Uterus (tissue), 2 donors: ENCODE data around the gene MTX3.

Experiments used
- POLR2A ChIP-seq, 2 donors: fragments of 450-650 bp; IDR thresholded peaks; one replicate each; pipeline ENCODE4 v1.6.1; 2016; ENCODE audit warnings: antibody characterized with exemption in 2 of 2, mild to moderate bottlenecking in 1 of 2, moderate library complexity in 1 of 2
- TF ChIP-seq, protein P1 (sequence below), 4 experiments: fragments of 200-600 bp in 2 of 4; fragments of 450-650 bp in 2 of 4; sonication (generic) in 2 of 4; IDR thresholded peaks; one replicate each; pipeline ENCODE4 v1.5.1; 2016 to 2019; ENCODE audit warnings: antibody characterized with exemption in 4 of 4, mild to moderate bottlenecking in 2 of 4, moderate library complexity in 1 of 4

DNA sequence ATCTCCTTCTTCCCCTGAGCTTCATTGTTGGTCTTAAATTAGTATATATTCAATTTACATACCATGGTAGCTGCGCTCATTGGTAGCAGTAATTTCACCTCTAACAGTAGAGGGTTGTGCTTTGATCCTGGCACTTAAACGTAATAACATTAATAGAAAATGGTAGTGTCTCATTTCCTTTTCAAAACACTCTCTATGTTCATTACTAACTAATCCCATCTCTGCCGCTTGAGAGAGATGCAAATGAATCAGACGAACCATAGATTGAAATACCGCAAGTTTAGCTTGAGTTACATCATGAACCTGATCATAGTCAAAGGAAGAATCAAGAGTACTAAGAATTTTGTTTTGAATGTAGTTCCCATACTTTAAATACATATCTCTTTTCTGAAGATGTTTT is 46.3 kb upstream of the MTX3 start:
- TF ChIP-seq POLR2A (IDR thresholded peaks at IDR 0.05) = no peak
- TF ChIP-seq, protein P1, sequence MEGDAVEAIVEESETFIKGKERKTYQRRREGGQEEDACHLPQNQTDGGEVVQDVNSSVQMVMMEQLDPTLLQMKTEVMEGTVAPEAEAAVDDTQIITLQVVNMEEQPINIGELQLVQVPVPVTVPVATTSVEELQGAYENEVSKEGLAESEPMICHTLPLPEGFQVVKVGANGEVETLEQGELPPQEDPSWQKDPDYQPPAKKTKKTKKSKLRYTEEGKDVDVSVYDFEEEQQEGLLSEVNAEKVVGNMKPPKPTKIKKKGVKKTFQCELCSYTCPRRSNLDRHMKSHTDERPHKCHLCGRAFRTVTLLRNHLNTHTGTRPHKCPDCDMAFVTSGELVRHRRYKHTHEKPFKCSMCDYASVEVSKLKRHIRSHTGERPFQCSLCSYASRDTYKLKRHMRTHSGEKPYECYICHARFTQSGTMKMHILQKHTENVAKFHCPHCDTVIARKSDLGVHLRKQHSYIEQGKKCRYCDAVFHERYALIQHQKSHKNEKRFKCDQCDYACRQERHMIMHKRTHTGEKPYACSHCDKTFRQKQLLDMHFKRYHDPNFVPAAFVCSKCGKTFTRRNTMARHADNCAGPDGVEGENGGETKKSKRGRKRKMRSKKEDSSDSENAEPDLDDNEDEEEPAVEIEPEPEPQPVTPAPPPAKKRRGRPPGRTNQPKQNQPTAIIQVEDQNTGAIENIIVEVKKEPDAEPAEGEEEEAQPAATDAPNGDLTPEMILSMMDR (IDR thresholded peaks at IDR 0.05) = no peak
